ENCODE measurements around the gene CLEC2A.

- TF ChIP-seq POLR2A (IDR thresholded peaks at IDR 0.05; ENCODE audit: low read length): no peak
- TF ChIP-seq CTCF (IDR thresholded peaks at IDR 0.05): no peak
- no peak for TF ChIP-seq CBX8 (IDR thresholded peaks at IDR 0.05)
- no peak for TF ChIP-seq HOXB5 (CRISPR knock-in tag; IDR thresholded peaks at IDR 0.05)
- no peak for TF ChIP-seq BHLHE40 (IDR thresholded peaks at IDR 0.05; ENCODE audit: low read depth, low read length)
- TF ChIP-seq E2F6 (IDR thresholded peaks at IDR 0.05; ENCODE audit: borderline replicate concordance, low read depth): no peak
- no peak for TF ChIP-seq GATA3 (IDR thresholded peaks at IDR 0.05; ENCODE audit: borderline replicate concordance)
- TF ChIP-seq CHD4 (IDR thresholded peaks at IDR 0.05; ENCODE audit: borderline replicate concordance): no peak
- TF ChIP-seq RNF2 (IDR thresholded peaks at IDR 0.05; ENCODE audit: borderline replicate concordance, low read depth): no peak
Measured at GRCh38 chr12:9944391-9944790, 12.2 kb upstream of the CLEC2A start.
